ENCODE data around the gene SDS. TPM values are rescaled to one million over a fixed set of nuclear protein-coding genes. Genes with fewer than 3 reads are reported as not detected.

SDS gene
- total RNA-seq, 1 donor from 2014 or later, result not detected

DNA sequence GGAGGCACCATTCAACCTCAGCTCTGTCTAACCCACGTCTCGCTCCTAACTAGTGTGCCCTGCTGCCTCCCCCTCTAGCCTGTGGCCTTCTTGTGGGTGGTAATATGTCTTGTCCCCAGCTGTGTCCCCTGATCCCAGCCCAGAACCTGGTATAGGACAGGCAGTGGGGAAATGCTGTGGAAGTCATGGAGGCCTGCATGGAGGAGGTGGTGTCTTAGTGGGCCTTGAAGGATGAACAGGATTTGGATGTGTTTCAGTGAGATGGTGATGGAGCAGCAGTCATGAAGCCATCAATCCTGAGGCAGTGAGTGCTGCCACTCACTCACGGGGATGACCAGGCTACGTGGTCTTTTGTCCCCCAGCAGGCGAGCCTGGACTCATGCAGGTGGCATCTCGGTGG lies 31.9 kb downstream of the SDS start:
- no peak for DNase-seq (ENCODE audit: low read depth)

DNA sequence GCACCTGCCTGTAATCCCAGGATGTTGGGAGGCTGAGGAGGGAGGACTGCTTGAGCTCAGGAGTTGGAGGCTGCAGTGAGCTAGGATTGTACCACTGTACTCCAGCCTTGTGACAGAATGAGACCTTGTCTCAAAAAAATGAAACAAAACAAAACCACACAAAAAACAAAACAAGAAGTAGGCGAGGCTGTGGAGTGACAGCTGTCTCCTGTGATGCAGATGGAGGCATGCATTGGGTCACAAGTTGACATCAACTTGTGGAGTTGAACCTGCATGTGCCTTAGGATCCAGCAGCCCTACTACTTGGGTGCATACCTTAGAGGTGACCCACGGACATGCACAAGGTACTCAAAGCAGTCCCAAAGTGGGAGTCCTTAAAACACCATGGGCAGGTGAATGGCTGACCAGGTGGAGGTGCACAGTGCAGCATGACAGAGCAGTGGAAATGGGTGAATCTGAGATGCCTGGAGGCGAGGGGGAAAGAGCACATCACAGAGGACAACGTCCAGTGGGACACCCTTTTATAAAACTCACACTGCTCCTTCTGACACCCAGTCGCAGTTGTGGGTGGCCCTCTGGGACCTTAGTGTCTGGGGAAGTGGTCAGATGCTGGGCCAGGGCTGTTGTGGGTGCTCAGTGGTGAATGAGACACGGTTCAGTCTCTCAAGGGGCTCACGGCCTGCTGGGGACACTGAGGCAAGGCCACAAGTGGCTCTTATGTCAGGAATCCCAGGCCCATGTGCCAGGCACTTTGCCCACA lies 32.6 kb downstream of the SDS start:
- no peak overlapping the region for H3K4me3 ChIP-seq (ENCODE audit: low read depth, low read length)
- TF ChIP-seq, protein P1, sequence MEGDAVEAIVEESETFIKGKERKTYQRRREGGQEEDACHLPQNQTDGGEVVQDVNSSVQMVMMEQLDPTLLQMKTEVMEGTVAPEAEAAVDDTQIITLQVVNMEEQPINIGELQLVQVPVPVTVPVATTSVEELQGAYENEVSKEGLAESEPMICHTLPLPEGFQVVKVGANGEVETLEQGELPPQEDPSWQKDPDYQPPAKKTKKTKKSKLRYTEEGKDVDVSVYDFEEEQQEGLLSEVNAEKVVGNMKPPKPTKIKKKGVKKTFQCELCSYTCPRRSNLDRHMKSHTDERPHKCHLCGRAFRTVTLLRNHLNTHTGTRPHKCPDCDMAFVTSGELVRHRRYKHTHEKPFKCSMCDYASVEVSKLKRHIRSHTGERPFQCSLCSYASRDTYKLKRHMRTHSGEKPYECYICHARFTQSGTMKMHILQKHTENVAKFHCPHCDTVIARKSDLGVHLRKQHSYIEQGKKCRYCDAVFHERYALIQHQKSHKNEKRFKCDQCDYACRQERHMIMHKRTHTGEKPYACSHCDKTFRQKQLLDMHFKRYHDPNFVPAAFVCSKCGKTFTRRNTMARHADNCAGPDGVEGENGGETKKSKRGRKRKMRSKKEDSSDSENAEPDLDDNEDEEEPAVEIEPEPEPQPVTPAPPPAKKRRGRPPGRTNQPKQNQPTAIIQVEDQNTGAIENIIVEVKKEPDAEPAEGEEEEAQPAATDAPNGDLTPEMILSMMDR (conservative IDR thresholded peaks at IDR 0.05; ENCODE audit: low read depth, low read length), result no peak
- DNase-seq (ENCODE audit: low read depth), result no peak

More for the DNA sequence above, 31.9 kb downstream of the SDS start:
- no peak overlapping the region for H3K4me3 ChIP-seq (ENCODE audit: low read depth, low read length)
- TF ChIP-seq, protein P1 (conservative IDR thresholded peaks at IDR 0.05; ENCODE audit: low read depth, low read length), result no peak

DNA sequence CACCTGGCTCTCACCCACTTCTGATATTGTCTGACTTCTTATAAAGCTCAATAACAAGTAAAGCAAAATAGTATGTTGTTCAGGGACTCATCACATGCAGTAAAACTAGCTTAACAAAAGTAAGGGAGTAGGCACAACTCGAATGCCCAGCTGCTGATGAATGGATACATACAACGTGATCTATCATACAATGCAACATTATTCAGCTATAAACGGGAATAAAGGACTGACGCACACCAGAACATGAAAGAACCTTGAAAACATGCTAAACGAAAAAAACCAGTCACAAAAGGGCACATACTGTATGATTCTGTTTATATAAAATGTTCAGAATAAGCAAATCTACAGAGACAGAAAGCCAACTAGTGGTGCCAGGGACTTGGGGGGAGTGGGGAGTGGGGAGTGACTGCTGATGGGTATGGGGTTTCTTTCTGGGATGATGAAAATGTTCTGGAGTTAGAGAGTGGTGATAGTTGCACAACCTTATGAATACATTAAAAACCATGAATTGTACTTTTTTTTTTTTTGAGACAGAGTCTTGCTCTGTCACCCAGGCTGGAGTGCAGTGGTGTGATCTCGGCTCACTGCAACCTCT lies 34.2 kb downstream of the SDS start:
- H3K4me3 ChIP-seq (ENCODE audit: low read depth, low read length), result no peak overlapping the region
- DNase-seq (ENCODE audit: low read depth), result no peak
- TF ChIP-seq, protein P1 (conservative IDR thresholded peaks at IDR 0.05; ENCODE audit: low read depth, low read length), result no peak

DNA sequence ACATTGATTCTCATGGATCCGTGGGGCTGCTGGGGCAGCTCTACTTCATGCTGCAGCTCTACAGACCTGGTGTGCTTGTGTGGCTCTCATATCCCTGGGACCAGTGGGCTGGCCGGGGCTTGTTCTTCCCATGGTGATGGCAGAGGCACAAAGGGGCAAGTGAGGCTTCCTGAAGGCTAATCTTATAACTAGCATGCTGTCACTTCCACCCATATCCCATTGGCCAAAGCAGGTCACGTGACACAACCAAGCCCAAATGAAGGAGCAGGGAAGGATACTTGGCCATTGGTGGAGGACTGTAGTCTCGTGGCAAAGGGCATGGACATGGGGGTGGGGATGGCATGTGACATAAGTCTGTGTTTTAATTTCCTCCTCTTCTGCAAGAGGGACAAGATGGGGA lies 35.4 kb downstream of the SDS start:
- no peak for DNase-seq (ENCODE audit: low read depth)
- no peak overlapping the region for H3K4me3 ChIP-seq (ENCODE audit: low read depth, low read length)
- TF ChIP-seq, protein P1 (conservative IDR thresholded peaks at IDR 0.05; ENCODE audit: low read depth, low read length), result no peak

DNA sequence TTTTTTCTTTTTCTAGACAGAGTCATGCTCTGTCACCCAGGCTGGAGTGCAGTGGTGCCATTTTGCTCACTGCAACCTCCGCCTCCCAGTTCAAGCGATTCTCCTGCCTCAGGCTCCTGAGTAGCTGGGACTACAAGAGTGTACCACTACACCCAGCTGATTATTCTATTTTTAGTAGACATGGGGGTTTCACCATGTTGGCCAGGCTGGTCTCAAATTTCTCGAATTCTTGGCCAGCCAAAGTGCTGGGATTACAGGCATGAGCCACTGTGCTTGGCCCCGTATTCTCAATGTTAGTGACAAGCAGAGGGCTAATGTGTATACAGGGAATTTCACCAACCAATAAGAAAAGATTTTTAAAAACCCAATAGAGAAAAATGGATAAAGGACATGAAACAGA lies 36.9 kb downstream of the SDS start:
- no peak overlapping the region for H3K4me3 ChIP-seq (ENCODE audit: low read depth, low read length)
- no peak for DNase-seq (ENCODE audit: low read depth)
- TF ChIP-seq, protein P1 (conservative IDR thresholded peaks at IDR 0.05; ENCODE audit: low read depth, low read length), result no peak

DNA sequence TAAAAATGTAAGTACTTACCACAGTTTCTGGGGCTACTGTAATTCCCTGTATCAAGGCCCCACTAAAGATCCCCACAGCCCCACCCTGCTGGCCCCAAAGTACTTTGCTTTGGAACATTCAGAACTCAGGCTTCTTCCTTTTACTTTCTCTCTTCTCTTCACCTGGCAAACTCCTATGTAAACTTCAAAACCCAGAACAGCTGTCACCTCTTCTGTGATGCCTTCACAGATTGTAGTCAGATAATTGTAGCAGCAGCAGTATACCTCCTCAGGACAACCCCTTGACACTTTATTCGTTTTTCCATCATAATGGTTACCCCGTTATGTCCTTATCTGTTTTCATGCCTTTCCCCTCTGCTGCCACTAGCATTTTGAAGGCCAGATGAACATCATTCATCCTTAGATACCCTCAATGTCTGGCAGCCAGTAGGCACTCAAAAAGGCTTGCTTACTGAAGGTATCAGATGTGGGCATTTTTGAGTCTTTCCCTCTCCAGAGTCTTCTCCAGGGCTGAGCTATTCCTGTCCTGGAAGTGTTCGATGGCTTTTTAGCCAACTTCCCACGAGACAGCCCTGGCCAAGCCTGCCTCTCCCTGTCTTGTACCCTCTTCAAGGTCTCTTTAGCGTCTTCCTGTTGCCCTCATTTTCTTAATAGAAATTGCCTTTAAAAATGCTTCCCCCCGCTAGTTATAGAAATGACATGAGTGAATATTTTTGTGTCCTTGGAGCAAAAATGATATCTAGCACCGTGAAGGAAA lies 37.9 kb downstream of the SDS start:
- TF ChIP-seq, protein P1 (conservative IDR thresholded peaks at IDR 0.05; ENCODE audit: low read depth, low read length), result no peak
- DNase-seq (ENCODE audit: low read depth), result no peak

More for the DNA sequence above, 37.9 kb downstream of the SDS start:
- no peak overlapping the region for H3K4me3 ChIP-seq (ENCODE audit: low read depth, low read length)
